IPS-20b (cell line): ENCODE results near the gene NKD2.
"Not testable (repeated sequence)": the region's sequence is repeated elsewhere in the genome, so short reads cannot be mapped to it uniquely, and the experiment has no call there.

Experiments
- H3K27ac ChIP-seq: one replicate; pipeline ENCODE4 v1.5.1; 2013; ENCODE audit warnings: low read length
- H3K27me3 ChIP-seq: 2 replicates; pipeline ENCODE4 v1.6.1; 2013; ENCODE audit warnings: mild to moderate bottlenecking, low read length, inconsistent platforms; ENCODE audit not compliant: insufficient read depth
- H3K36me3 ChIP-seq: 2 replicates; pipeline ENCODE4 v1.6.1; 2013; ENCODE audit warnings: low read depth, mild to moderate bottlenecking, inconsistent platforms, low read length, moderate library complexity; ENCODE audit not compliant: insufficient read depth
- H3K4me1 ChIP-seq: 2 replicates; pipeline ENCODE4 v1.6.1; 2013; ENCODE audit warnings: mild to moderate bottlenecking, control low read depth, inconsistent platforms, low read length, moderate library complexity; ENCODE audit not compliant: insufficient read depth
- H3K4me3 ChIP-seq: 2 replicates; pipeline ENCODE4 v1.5.1; 2013; ENCODE audit warnings: mild to moderate bottlenecking, low read length, inconsistent platforms
- H3K9ac ChIP-seq: 2 replicates; pipeline ENCODE4 v1.6.1; 2013; ENCODE audit warnings: low read depth, mild to moderate bottlenecking, inconsistent platforms, low read length, moderate library complexity
- H3K9me3 ChIP-seq: 2 replicates; pipeline ENCODE4 v1.6.1; 2013; ENCODE audit warnings: mild to moderate bottlenecking, low read depth, low read length, inconsistent platforms; ENCODE audit not compliant: insufficient read depth

NKD2 gene

GRCh38 chr5:1060535-1060981 is 52.0 kb downstream of the NKD2 start:
- Histone ChIP-seq H3K4me3 (no peak overlapping the region), H3K27me3 (no peaks in the 10 kb centered on the region), H3K4me1 (no peaks in the 10 kb centered on the region), H3K9ac (no peak overlapping the region), H3K27ac (no peak overlapping the region), H3K36me3 (peaks cover 39% of the 10 kb centered on the region), H3K9me3 (no peaks in the 10 kb centered on the region)

- peaks cover 38% of the 10 kb centered on the region; the same call in 1 of the 2 replicates for H3K36me3 ChIP-seq
- not testable (repeated sequence) for H3K27ac ChIP-seq, H3K27me3 ChIP-seq, H3K9me3 ChIP-seq, H3K9ac ChIP-seq, H3K4me1 ChIP-seq, H3K4me3 ChIP-seq
Measured at GRCh38 chr5:1061292-1061691, 52.7 kb downstream of the NKD2 start.

- H3K36me3 ChIP-seq: peaks cover 33% of the 10 kb centered on the region; the same call in 1 of the 2 replicates
- H3K9me3 ChIP-seq: no peaks in the 10 kb centered on the region
- no peak overlapping the region for H3K9ac ChIP-seq
- H3K4me1 ChIP-seq: no peaks in the 10 kb centered on the region
- H3K27me3 ChIP-seq: no peaks in the 10 kb centered on the region
- no peak overlapping the region for H3K4me3 ChIP-seq
- H3K27ac ChIP-seq: no peak overlapping the region
Measured at GRCh38 chr5:1061916-1062315, 53.3 kb downstream of the NKD2 start.

- Histone ChIP-seq H3K4me1 (no peaks in the 10 kb centered on the region), H3K4me3 (no peak overlapping the region), H3K9me3 (no peaks in the 10 kb centered on the region), H3K36me3 (peaks cover 25% of the 10 kb centered on the region; the same call in 1 of the 2 replicates), H3K27me3 (no peaks in the 10 kb centered on the region), H3K9ac (no peak overlapping the region), H3K27ac (no peak overlapping the region)
Measured at GRCh38 chr5:1062761-1063568, 54.4 kb downstream of the NKD2 start.

GRCh38 chr5:1063661-1064382 is 55.2 kb downstream of the NKD2 start:
- no peaks in the 10 kb centered on the region for H3K4me1 ChIP-seq
- H3K27me3 ChIP-seq: no peaks in the 10 kb centered on the region
- H3K27ac ChIP-seq: no peak overlapping the region
- H3K9ac ChIP-seq: no peak overlapping the region
- H3K9me3 ChIP-seq: no peaks in the 10 kb centered on the region
- H3K36me3 ChIP-seq: peaks cover 25% of the 10 kb centered on the region; the same call in 1 of the 2 replicates
- H3K4me3 ChIP-seq: no peak overlapping the region

- no peaks in the 10 kb centered on the region for H3K4me1 ChIP-seq
- H3K4me3 ChIP-seq: no peak overlapping the region
- H3K27me3 ChIP-seq: no peaks in the 10 kb centered on the region
- peaks cover 19% of the 10 kb centered on the region; the same call in 1 of the 2 replicates for H3K36me3 ChIP-seq
- no peak overlapping the region for H3K9ac ChIP-seq
- H3K27ac ChIP-seq: no peak overlapping the region
- H3K9me3 ChIP-seq: no peaks in the 10 kb centered on the region
Measured at GRCh38 chr5:1064383-1065142, 56.0 kb downstream of the NKD2 start.

GRCh38 chr5:1065143-1065750 is 56.6 kb downstream of the NKD2 start:
- peaks cover 13% of the 10 kb centered on the region; the same call in 1 of the 2 replicates for H3K36me3 ChIP-seq
- no peaks in the 10 kb centered on the region for H3K4me1 ChIP-seq
- H3K9ac ChIP-seq: no peak overlapping the region
- H3K9me3 ChIP-seq: no peaks in the 10 kb centered on the region
- no peak overlapping the region for H3K27ac ChIP-seq
- H3K27me3 ChIP-seq: no peaks in the 10 kb centered on the region
- no peak overlapping the region for H3K4me3 ChIP-seq

- Histone ChIP-seq H3K27me3 (no peaks in the 10 kb centered on the region), H3K36me3 (peaks cover 12% of the 10 kb centered on the region; the same call in 1 of the 2 replicates)
Measured at GRCh38 chr5:1065891-1066650, 57.5 kb downstream of the NKD2 start.

GRCh38 chr5:1066676-1067075 is 58.1 kb downstream of the NKD2 start:
- H3K4me1 ChIP-seq: no peaks in the 10 kb centered on the region
- no peak overlapping the region for H3K9ac ChIP-seq
- no peaks in the 10 kb centered on the region for H3K27me3 ChIP-seq
- H3K9me3 ChIP-seq: no peaks in the 10 kb centered on the region
- H3K27ac ChIP-seq: no peak overlapping the region
- peaks cover 12% of the 10 kb centered on the region; the same call in 1 of the 2 replicates for H3K36me3 ChIP-seq
- H3K4me3 ChIP-seq: no peak overlapping the region

More at GRCh38 chr5:1065891-1066650, 57.5 kb downstream of the NKD2 start:
- H3K27ac ChIP-seq: no peak overlapping the region
- no peak overlapping the region for H3K9ac ChIP-seq
- no peaks in the 10 kb centered on the region for H3K4me1 ChIP-seq
- no peaks in the 10 kb centered on the region for H3K9me3 ChIP-seq
- H3K4me3 ChIP-seq: no peak overlapping the region

- Histone ChIP-seq H3K4me1 (no peaks in the 10 kb centered on the region), H3K9me3 (no peaks in the 10 kb centered on the region), H3K9ac (no peak overlapping the region), H3K4me3 (no peak overlapping the region), H3K27me3 (no peaks in the 10 kb centered on the region), H3K27ac (no peak overlapping the region), H3K36me3 (0 out of 2 replicates have a peak, but pooled peaks cover 12% of the 10 kb centered on the region)
Measured at GRCh38 chr5:1067141-1068121, 58.8 kb downstream of the NKD2 start.
